K562 (cell line): ENCODE measurements around the gene FA2H. TPM values are rescaled to one million over a fixed set of nuclear protein-coding genes. Genes with fewer than 3 reads are reported as not detected.

Experiments used
- CBX8 ChIP-seq: fragments of 200-600 bp; sonication (generic); IDR thresholded peaks from 2 replicates; pipeline ENCODE4 v1.6.1; 2012; ENCODE audit warnings: borderline replicate concordance, mixed run types, low read depth, mild to moderate bottlenecking, moderate library complexity, mixed read lengths, low read length, control low read depth, inconsistent platforms; ENCODE audit not compliant: poor library complexity, severe bottlenecking; ENCODE audit errors: extremely low read depth
- CUX1 ChIP-seq: fragments of 200-800 bp; sonication (Bioruptor generic); IDR thresholded peaks from 2 replicates; pipeline ENCODE4 v1.6.1; 2016; ENCODE audit warnings: missing genetic modification characterization, missing compliant biosample characterization
- DNMT1 ChIP-seq: fragments of 450-650 bp; IDR thresholded peaks from 2 replicates; pipeline ENCODE4 v1.6.1; 2016; ENCODE audit warnings: antibody characterized with exemption, mild to moderate bottlenecking
- E2F3 ChIP-seq: fragments of 250-450 bp; sonication (Bioruptor Pico); IDR thresholded peaks from 2 replicates; pipeline ENCODE4 v1.4.0; 2020; ENCODE audit warnings: mild to moderate bottlenecking
- FIP1L1 ChIP-seq: fragments of 200-400 bp; formaldehyde crosslinking; IDR thresholded peaks from 2 replicates; pipeline ENCODE4 v1.6.1; 2018; ENCODE audit warnings: mild to moderate bottlenecking, low read depth, low read length; ENCODE audit not compliant: poor library complexity, severe bottlenecking
- HDAC1 ChIP-seq, 2 experiments: fragments of 450-650 bp; IDR thresholded peaks; 2 replicates each; pipeline ENCODE4 v1.6.1; 2016 to 2017; ENCODE audit warnings: inconsistent platforms in 1 of 2, mild to moderate bottlenecking in 1 of 2, moderate library complexity in 1 of 2
- JUND ChIP-seq, 2 experiments: IDR thresholded peaks; 2 replicates in 1 of 2; 3 replicates in 1 of 2; pipeline ENCODE4 v1.6.1; 2011; ENCODE audit warnings: borderline replicate concordance in 2 of 2, low read depth in 2 of 2, low read length in 2 of 2, improper control_type of control experiment in 1 of 2, missing biosample characterization in 1 of 2, missing genetic modification characterization in 1 of 2, missing genetic modification reagents in 1 of 2
- NFYB ChIP-seq: IDR thresholded peaks from 2 replicates; pipeline ENCODE4 v1.6.1; 2011; ENCODE audit warnings: mild to moderate bottlenecking, moderate library complexity; ENCODE audit not compliant: insufficient read length; ENCODE audit errors: extremely low read depth
- PURB ChIP-seq: sonication (generic); formaldehyde crosslinking; IDR thresholded peaks from 2 replicates; pipeline ENCODE4 v1.9.0; 2021; ENCODE audit warnings: low read depth, mild to moderate bottlenecking, missing genetic modification reagents
- SIN3A ChIP-seq, 2 experiments: fragments of 150-350 bp in 1 of 2; IDR thresholded peaks; 2 replicates each; pipeline ENCODE4 v1.6.1; 2011 to 2016; ENCODE audit warnings: borderline replicate concordance in 2 of 2, low read depth in 2 of 2, low read length in 2 of 2, mild to moderate bottlenecking in 2 of 2, moderate library complexity in 2 of 2; ENCODE audit not compliant: control insufficient read depth in 1 of 2
- SMARCA4 ChIP-seq: fragments of 450-650 bp; IDR thresholded peaks from 2 replicates; pipeline ENCODE4 v1.6.1; 2016
- TAF15 ChIP-seq: fragments of 200-400 bp; formaldehyde crosslinking; IDR thresholded peaks from 2 replicates; pipeline ENCODE4 v1.6.1; 2017; ENCODE audit warnings: mild to moderate bottlenecking, low read depth, low read length, moderate library complexity
- TEAD4 ChIP-seq, 2 experiments: sonication (generic) in 1 of 2; formaldehyde crosslinking in 1 of 2; IDR thresholded peaks; 2 replicates each; pipeline versions ENCODE4 v1.6.1 to v1.8.0; 2012 to 2022; ENCODE audit warnings: borderline replicate concordance in 1 of 2, inconsistent platforms in 1 of 2, low read length in 1 of 2, mild to moderate bottlenecking in 1 of 2, missing genetic modification reagents in 1 of 2
- ZNF140 ChIP-seq: fragments of 250-450 bp; sonication (Bioruptor Pico); IDR thresholded peaks from 2 replicates; pipeline ENCODE4 v1.8.0; 2021; ENCODE audit warnings: moderate library complexity, mild to moderate bottlenecking, inconsistent platforms
- ZNF586 ChIP-seq: fragments of 450-650 bp; formaldehyde crosslinking; conservative IDR thresholded peaks from 2 replicates; pipeline ENCODE4 v1.4.0; 2020; ENCODE audit warnings: mild to moderate bottlenecking, moderate library complexity
- ZZZ3 ChIP-seq: fragments of 450-650 bp; IDR thresholded peaks from 2 replicates; pipeline ENCODE4 v1.6.1; 2016; ENCODE audit warnings: antibody characterized with exemption, mild to moderate bottlenecking, moderate library complexity
- polyA plus RNA-seq, 8 experiments: library from polyadenylated mRNA; depleted of rRNA in 4 of 8; stranded (reverse) in 5 of 8; unstranded in 3 of 8; fragments of >200 nt; fragmentation: Nextera tagmentation in 2 of 8; fragmentation: Illumina TruSeq in 1 of 8; extraction: Ambion mirVana in 2 of 8; extraction: Trizol in 1 of 8; gene quantifications; 2 replicates each; pipeline versions ENCODE4 v1.2.1 to v1.2.3, GENCODE V29; 2011 to 2014; ENCODE audit warnings: inconsistent platforms in 1 of 8, missing spikeins in 1 of 8
- total RNA-seq, 7 experiments: library from RNA; depleted of rRNA in 6 of 7; stranded (reverse); fragments of >200 nt in 6 of 7; fragmentation: Illumina TruSeq in 2 of 7; extraction: Trizol in 2 of 7; gene quantifications; 2 replicates each; pipeline versions ENCODE4 v1.2.1 to v1.2.3, GENCODE V29; 2011 to 2021; ENCODE audit warnings: low replicate concordance in 1 of 7
- TF ChIP-seq, protein P1 (sequence below): fragments of 450-650 bp; IDR thresholded peaks from 2 replicates; pipeline ENCODE4 v1.6.1; 2016
- TF ChIP-seq, protein P2 (sequence below): conservative IDR thresholded peaks from 2 replicates; pipeline ENCODE4 v1.6.1; 2011; ENCODE audit warnings: low read depth, mild to moderate bottlenecking, low read length; ENCODE audit not compliant: control insufficient read depth

Gene FA2H
- total and polyA plus RNA-seq, 9 of the 15 experiments (the other 6 are each of a cell fraction or from before 2014, with no cell fraction given), result not detected

- TF ChIP-seq CUX1 (CRISPR knock-in tag) (no peak), E2F3 (CRISPR knock-in tag) (peak; percentile 71; the same call in 1 of the 2 replicates), HDAC1 (IDR thresholded peaks at IDR 0.05) (peak in 1 of 2 experiments; percentile 86; a peak in 2 of 4 replicates), FIP1L1 (no peak), ZNF586 (no peak), TEAD4 (IDR thresholded peaks at IDR 0.05; ENCODE audit: low read length) (no peak; the same call in 1 of the 2 replicates), TEAD4 (CRISPR knock-in tag; IDR thresholded peaks at IDR 0.05; ENCODE audit: borderline replicate concordance) (no peak), ZNF140 (CRISPR knock-in tag) (no peak), CBX8 (no peak), SIN3A (IDR thresholded peaks at IDR 0.05; ENCODE audit: borderline replicate concordance in 2 of 2, control insufficient read depth in 1 of 2, low read depth in 2 of 2, low read length in 2 of 2) (peak in 1 of 2 experiments; percentile 46; a peak in 1 of 4 replicates), TAF15 (no peak), DNMT1 (no peak), ZZZ3 (no peak), NFYB (peak; percentile 91), SMARCA4 (no peak), JUND (IDR thresholded peaks at IDR 0.05; ENCODE audit: borderline replicate concordance, low read depth, low read length) (no peak), JUND (tag; IDR thresholded peaks at IDR 0.05; ENCODE audit: borderline replicate concordance, low read depth, low read length) (no peak; the same call in 2 of the 3 replicates), PURB (CRISPR knock-in tag) (no peak)
- TF ChIP-seq, protein P1, sequence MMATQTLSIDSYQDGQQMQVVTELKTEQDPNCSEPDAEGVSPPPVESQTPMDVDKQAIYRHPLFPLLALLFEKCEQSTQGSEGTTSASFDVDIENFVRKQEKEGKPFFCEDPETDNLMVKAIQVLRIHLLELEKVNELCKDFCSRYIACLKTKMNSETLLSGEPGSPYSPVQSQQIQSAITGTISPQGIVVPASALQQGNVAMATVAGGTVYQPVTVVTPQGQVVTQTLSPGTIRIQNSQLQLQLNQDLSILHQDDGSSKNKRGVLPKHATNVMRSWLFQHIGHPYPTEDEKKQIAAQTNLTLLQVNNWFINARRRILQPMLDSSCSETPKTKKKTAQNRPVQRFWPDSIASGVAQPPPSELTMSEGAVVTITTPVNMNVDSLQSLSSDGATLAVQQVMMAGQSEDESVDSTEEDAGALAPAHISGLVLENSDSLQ, result peak; percentile 99
- TF ChIP-seq, protein P2, sequence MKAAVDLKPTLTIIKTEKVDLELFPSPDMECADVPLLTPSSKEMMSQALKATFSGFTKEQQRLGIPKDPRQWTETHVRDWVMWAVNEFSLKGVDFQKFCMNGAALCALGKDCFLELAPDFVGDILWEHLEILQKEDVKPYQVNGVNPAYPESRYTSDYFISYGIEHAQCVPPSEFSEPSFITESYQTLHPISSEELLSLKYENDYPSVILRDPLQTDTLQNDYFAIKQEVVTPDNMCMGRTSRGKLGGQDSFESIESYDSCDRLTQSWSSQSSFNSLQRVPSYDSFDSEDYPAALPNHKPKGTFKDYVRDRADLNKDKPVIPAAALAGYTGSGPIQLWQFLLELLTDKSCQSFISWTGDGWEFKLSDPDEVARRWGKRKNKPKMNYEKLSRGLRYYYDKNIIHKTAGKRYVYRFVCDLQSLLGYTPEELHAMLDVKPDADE, result peak; percentile 81; the same call in 1 of the 2 replicates
Observed at GRCh38 chr16:74666425-74667254, 108.0 kb downstream of the FA2H start, which contains the start of gene RFWD3 (continued).
